GM19043 (cell line): ENCODE measurements around the gene NNAT.

Experiments used
- ATAC-seq: cut with Tn5 transposase; IDR thresholded peaks from one replicate; pipeline ENCODE4 v1.9.1; 2021; ENCODE audit warnings: low read depth; ENCODE audit not compliant: unreplicated experiment

The NNAT gene

GRCh38 chr20:37564388-37565133 lies 43.5 kb downstream of the NNAT start:
- ATAC-seq, result no peak

- ATAC-seq, result no peak
These were observed 44.2 kb downstream of the NNAT start for GRCh38 chr20:37565134-37565811.

- no peak for ATAC-seq
These were observed 45.7 kb downstream of the NNAT start for GRCh38 chr20:37566590-37567330.

DNA sequence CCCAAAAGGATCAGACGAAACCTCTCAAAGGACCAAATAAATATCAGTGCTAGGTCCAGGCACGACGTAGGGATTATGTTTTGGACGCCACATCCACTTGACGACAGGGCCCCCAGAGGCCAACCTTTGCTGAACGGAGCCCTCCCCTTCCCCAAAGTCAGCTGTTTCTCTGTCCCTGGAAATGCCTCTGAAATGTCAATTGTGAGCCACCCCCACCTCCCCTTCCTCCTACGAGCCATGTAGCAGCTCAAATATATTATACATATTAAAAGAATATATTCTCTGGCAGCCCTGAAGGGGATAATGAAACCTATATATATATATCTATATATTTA lies 46.2 kb downstream of the NNAT start:
- no peak for ATAC-seq

DNA sequence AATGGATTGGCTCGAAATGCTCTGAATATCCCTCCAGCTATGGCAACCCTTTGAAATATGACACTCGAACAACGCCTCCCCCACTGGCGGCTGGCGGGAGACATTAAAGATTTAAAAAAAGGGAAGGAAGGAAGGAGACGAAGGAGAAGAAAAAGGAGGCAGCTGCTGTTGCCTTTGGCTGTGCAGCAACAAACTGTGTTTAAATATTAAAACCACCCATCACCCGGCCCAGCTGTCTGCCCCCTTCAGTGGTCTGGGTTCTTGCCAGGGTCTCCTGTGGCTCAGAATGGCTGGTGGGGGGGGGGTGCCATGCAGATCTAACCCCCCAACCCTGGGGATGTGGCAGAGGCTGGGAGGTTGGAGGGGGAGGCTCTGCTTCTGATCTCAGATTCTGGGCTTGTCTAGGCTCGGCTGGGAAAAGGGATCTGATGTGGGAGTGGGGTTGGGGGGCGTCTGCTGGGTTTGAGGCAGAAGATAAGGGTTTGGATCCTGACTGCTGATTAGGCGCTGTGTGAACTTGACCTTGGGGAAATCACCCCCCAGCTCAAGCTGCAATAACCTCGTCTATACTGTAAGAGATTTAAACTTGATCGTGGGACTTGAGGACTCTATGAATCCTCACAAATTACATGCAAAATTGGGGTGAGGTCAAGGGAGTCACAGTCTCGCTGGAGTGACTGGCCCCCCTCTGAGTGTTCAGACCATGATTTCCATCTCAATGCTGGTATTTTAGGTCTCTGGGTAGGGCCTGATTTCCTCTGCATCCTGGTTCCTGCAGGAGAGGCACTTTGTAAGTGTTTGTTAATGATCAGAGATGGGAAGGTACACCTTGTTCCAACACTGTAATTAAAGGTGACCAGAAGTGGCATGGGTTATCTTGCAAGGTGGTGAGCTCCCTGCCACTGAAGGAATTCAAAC lies 46.9 kb downstream of the NNAT start:
- no peak for ATAC-seq

DNA sequence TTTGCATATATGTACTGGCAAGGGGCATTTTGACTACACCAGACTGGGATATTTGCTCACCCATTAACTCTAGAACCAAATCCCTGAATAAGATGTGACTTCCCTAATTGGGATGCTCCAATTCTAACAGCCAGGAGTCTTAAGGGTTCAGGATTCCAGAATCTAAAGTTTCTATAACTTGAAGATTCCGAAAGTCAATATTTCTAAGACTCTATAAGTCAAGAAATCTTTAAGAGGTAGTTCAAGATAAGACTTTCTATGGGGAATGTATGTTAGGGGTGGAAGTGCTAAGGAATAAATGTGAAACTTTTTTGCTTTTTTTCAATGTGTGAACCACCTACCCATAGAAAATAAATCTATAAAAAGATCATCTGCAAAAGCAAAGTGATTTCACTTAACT lies 49.4 kb downstream of the NNAT start:
- ATAC-seq, result no peak

GRCh38 chr20:37571033-37571432 lies 50.0 kb downstream of the NNAT start:
- ATAC-seq, result no peak
